GM19438 (cell line): ENCODE results near the gene PRKG1.
"Not testable (repeated sequence)": the region's sequence is repeated elsewhere in the genome, so short reads cannot be mapped to it uniquely, and the experiment has no call there.

Source experiments
- ATAC-seq: cut with Tn5 transposase; IDR thresholded peaks from one replicate; pipeline ENCODE4 v1.9.1; 2021; ENCODE audit warnings: low read depth; ENCODE audit not compliant: unreplicated experiment

PRKG1 gene

DNA sequence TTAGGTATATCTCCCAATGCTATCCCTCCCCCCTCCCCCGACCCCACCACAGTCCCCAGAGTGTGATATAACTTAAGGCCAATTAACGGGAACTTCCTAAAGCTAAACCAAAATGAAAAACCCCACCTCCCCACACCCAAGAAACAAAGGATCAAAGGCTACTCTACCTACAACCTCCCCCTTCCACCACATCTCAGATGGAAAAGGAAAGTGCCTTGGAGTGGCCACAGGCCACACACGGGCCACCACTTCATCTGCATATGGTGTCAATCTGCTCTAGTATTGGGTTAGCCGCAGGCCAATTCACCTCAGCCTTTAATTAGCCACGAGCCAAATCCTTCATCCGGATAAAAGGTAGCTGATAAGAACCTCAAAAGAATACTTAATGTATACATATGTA lies 605.6 kb downstream of the PRKG1 start:
- no peak for ATAC-seq

DNA sequence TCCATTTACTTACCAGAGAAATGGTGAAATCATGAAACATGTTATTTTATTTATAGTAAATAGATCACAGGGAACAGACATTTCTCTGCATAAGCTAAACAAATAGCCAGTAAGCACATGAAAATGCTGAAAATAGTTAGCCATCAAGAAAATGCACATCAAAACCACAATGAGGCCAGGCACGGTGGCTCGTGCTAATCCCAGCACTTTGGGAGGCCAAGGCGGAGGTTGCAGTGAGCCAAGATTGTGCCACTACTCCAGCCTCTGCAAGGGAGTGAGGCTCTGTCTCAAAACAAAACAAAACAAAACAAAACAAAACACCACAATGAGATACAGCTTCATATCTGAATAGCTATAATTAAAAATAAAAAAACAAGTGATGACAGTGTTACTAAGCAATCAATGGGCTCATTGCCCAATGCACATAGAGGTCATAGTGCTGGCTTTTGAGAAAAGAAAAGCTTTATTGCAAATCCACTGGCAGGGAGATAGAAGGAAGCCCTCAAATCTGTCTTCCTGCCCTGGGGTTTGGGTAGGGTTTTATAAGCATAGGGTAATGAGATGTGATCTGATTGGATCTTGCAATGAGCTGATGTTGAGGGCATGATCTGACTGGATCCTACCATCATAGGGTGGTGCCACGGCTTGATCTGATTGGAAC lies 608.9 kb downstream of the PRKG1 start:
- no peak for ATAC-seq

DNA sequence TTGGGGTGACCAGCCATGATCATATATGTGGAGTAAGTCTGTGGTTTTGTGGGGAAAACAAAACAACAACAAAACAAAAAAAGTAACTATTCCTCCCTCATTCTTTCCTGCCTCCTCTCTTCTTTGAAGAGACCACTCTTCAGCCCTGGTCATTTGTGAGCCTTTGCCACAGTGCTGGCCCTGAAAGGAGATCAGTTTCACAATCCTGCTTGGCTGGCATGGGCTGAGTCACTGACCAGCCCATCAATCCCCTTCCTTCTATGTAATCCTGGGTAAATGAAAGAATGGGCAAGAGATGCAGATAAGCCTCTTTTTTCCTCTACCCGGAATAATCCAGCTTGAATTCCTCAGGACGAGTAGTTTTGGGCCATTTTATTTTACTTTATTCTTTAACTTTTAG lies 611.5 kb downstream of the PRKG1 start:
- no peak for ATAC-seq

DNA sequence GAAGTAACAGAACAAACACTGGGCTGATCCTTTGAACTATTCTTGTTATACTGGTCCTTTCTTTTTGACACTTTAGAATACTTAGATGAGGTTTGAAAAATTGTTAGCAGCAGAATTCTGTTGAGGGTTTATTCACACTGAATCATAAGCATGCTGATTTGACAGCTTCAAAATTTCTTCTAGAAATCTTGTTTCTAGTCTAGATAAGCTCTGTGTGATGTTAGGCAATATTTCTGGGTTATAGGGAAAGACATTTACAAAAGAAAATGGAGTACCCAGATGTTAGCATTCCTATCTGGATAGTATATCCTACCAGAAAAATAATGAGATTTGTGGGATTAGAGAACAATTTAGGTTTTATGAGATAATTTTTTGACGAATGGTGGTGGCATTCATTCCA lies 613.0 kb downstream of the PRKG1 start:
- no peak for ATAC-seq

DNA sequence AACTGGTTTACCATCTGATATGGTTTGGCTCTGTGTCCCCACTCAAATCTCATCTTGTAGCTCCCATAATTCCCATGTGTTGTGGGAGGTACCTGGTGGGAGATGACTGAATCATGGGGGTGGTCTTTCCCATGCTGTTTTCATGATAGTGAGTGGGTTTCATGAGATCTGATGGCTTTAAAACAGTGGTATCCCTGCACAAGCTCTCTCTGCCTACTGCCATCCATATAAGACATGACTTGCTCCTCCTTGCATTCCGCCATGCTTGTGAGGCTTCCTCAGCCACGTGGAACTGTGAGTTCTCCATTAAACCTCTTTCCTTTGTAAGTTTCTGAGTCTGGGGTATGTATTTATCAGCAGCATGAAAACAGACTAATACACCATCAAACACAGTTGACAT lies 614.5 kb downstream of the PRKG1 start:
- ATAC-seq, result not testable (repeated sequence)

DNA sequence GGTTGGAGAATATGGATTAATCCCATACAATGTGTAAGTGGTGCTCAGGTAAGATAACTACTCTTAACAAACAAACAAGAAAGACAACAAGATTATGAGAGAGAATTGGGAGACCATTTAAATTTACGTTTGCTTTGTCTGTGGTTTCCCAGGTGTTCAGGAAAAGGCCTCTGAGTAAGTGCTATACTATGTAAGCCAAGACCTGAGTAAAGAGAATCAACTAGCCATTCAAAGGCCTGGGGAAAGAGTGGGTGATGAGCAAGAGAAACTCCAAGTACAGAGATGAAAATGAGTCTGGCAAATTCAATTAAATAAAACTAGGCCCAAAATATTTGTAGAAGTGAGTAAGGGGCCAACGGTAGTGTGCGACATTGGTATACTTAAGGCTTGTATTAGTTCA lies 615.2 kb downstream of the PRKG1 start:
- no peak for ATAC-seq

DNA sequence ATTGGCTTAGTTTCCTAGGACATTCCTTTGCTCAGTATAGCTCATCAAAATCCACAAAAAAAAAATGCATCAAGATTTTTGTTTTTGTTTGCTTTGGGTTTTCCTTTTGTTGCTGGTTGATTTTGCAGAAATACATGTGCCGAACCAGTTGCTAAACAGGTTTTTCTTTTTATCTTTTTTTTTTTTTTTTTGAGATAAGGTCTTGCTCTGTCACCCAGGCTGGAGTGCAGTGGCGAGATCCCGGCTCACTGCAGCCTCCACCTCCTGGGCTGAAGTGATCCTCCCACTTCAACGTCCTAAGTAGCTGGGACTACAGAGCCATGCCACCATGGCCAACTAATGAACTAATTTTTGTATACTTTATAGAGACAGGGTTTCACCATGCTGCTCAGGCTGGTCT lies 616.8 kb downstream of the PRKG1 start:
- ATAC-seq, result no peak

DNA sequence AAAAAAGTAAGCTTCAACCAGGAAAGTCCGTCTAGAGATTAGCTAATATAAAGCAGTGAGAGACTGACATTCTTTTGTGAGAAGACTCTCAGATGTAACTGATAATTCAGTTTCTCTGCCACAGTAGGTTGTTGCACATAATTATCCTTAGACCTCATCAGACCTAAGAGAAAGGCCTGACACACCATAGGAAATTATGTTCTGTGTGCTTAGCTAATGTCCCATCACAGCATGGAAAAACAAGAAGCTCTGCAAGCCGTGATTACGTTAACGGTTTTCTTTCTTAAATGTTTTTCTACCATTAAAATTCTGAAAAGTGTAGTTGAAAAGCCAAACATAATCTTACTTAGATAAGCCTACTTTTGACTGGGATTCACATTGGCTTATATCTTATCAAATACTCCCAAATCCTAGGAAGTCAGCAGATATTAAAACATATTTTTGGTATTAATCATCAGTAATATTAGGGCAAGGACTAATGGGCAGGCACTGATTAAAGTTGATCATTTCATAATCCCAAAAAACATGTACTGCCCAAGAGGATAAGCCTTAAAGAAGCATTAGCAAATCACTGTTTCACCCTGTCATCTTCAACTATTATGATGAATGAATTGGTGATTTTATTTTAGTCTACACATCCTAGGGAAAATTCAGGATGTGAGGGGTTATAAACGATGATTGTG lies 619.9 kb downstream of the PRKG1 start:
- ATAC-seq, result no peak

DNA sequence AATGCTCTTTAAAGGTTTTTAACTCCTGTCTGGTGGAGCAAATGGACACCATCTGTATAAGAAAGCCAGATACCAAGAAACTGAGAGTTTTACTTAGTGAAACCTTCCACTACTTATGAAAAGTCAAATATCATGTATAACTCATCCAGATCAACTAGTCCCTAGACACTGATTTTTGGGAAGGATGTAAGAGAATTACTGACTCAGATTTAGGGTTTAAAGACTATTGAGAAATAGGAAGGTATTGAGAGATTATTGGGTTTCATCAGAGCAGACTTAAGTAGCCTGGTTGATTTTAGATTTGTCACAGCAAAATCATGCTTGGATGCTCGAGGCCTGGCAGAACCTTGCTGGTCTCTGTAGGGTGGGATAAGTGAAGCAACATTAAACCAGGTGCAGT lies 622.0 kb downstream of the PRKG1 start:
- ATAC-seq, result no peak

DNA sequence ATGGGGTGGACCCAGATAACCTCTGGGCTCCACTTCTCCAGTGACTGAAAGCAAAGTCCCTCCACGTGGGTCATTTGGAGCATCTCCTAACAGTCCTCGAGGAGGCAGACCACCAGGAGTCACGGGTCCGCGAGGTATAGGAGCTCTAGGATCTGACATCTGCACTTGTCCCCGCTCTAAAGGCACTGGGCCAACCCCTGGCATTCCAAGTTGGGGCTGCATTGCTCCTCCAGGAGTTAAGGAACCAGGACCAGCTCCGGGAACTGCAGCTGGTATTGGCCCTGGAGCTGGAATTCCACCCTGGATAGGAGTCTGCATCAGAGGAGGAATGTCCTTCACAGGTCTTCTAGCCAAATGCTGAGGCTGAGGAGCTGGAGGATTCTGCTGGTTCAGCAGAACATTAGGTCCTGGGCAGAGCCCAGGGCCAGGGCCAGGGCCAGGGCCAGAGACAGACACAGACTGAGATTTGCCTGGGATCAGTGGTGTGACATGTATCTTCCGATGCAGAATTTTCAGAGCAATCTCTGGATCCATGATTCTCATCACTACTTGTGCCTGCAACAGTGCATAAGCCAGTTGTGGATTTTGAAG lies 624.3 kb downstream of the PRKG1 start:
- no peak for ATAC-seq

DNA sequence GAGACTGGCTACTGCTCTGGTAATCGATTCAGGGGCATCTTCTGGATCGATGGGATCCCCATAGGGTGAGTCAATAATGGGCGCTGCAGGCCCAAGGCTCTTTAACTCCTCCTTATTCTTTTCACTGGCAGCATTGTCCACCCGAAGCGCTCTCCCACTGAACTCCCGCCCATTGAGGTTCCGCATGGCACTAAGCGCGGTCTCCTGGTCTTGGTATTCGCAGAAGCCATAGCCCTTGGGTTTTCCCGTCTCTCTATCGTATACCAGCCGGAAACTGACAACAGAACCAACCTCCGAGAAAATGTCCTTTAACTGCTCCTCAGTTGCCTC lies 624.8 kb downstream of the PRKG1 start:
- peak; percentile 31 for ATAC-seq

DNA sequence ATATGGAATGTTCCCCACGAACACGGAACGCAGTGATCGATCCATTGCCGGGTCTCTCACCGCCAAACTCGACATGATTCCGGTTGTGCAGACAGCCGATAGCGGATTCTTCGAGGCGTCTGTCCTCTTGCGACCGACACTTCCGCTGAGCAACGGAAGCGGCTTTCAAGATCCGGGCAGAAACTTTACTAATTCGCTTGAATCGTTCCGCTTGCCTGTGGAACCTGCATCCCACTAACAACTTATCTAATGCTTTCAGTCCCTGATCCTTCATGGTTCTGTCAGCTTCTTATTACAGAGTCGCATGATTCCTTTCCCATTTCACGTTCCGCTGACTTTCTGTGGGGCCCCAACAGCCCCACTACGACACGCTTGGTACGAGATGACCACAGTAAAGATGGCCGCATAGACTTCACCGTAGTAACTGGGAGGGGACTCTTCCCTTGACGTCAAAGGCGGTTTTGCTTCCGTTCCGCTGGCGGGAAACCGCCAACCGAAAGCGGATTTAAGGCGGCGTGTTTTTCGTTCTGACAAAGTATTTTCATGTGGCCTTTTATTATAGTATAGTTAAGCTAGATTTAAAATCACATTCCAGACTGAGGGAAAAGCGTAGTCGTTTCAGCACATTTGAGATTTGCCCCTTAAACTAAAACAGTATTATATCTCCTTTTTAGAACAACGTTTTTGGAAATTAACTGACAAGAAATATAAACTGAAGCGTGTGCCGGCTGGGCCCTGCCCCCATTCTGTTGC lies 625.4 kb downstream of the PRKG1 start, which contains the start of gene CSTF2T:
Gene CSTF2T, minus strand, starts transcription at position 121 of the 753 bp plus-strand sequence. Its CDS starts 46 bp downstream, at position 75.
- ATAC-seq, result peak; percentile 90

DNA sequence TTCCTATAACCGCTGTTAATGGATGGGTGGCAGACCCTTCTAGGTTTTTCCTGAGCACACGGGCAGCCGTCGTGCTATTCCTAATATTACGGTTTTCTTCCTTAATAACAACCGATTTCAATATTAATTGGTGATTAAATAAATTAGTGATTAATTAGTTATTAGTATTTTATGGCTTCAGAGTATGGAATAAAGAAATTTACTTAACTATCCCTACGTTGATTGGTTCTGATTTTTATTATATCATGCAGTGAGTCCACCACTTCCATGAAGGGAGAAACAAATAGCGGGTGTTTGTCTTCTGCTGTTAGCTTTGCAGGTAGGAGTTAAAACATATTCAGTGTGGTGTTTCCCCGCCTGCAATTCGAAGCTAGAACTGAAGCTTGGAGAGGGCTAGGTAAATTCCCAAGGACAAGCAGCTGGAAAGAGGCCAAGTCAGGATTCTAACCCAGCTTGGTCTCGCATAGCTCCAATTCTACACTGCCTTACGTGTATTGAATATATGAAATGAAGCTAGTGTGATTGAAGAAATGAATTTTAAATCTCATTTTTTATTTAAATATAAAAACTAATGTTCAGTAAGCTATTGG lies 626.0 kb downstream of the PRKG1 start:
- ATAC-seq, result no peak

DNA sequence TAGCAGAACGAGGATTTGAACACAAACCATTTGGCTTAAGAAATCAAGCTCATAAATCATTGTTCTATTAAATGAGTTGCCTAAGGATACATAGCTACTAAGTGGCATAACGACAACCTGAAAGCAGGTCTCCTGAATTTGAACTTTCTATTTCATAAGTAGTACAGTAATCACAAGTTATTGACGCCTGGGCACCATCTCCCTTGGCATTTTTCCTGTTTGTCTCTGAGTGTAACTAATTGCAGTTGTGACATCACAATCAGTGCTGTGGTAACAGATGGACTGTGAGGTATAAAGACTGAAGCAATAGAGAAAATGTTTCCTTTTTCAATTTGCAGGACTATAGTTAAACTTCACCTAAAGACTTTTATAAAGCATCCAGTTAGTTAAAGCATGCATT lies 631.5 kb downstream of the PRKG1 start:
- ATAC-seq, result no peak

DNA sequence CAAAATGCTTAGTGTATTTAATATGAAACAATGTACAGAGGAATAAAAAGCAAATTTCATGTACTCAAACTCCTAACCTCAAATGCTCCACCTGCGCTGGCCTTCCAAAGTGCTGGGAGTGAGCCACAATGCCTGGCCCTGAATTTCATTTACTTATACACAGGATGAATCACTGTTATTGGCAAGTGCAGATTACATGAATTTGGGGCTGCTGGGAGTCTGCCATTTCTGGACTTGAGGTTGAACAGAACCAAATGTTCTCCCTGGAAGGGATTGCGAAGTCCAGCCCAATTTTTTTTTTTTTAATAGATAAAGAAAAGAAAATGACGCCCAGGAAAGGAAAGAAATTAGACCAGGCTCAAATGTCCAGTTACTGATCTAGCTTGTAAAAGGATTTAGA lies 631.9 kb downstream of the PRKG1 start:
- ATAC-seq, result no peak

DNA sequence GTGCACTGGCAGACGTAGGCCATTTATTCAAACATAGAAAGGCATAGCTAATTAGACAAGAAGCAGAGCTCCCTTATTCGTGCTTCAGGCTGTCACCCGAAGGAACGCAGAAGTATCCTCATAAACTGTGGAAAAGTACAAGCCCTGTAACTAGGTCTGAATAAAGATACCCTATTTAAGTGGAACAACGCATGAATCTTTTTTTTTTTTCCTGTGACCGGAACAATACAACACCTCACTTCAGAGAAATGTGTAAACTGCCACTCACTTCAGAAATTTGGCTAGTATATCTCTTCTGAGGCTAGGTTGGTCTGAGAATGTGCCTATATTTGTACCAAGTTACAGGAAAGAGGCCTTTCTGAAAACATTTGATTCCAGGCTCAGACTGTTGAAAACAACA lies 633.1 kb downstream of the PRKG1 start:
- ATAC-seq, result no peak

DNA sequence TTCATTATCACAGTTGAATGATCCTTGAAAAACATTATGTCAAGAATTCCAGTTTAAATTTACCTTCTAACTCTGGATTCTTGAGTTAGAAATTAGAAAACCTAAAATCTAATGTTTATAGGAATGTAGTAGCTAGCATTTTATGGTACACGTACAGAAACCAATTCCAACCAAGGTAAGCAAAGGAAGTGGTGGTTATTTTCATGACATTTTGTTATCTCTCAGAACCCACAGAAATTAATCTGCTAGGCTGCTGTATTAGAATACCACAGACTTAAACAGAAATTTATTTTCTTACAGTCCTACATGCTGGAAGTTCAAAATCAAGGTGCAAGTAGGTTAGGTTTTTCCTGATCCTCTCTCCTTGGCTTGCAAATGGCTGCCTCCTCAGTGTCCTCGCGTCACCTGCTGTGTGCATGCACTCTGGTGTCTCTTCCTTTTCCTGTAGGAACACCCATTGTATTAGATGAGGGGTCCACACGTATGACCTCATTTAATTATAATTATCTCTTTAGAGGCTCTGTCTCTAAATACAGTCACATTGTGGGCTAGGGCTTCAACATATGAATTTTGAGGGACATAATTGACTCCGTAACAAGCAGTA lies 633.6 kb downstream of the PRKG1 start:
- no peak for ATAC-seq

DNA sequence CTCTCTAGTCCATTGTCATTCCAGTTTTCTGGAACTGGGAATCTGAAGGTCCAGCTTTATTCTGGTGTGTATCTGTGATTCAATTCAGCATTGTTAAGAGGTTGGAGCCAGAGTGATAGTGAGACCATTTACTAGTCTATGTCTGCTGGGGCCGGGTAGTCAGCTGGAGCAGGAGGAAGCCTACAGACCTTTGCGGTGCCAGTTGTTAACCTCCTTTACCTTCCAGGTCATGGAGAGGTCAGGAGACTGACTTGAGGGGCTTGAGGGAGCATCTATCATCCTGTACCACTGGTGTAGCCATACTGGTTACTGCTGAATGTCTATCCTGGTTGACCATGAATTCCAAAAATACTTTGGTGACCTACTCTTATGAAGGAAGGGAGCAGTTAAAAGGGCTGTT lies 634.3 kb downstream of the PRKG1 start:
- no peak for ATAC-seq

DNA sequence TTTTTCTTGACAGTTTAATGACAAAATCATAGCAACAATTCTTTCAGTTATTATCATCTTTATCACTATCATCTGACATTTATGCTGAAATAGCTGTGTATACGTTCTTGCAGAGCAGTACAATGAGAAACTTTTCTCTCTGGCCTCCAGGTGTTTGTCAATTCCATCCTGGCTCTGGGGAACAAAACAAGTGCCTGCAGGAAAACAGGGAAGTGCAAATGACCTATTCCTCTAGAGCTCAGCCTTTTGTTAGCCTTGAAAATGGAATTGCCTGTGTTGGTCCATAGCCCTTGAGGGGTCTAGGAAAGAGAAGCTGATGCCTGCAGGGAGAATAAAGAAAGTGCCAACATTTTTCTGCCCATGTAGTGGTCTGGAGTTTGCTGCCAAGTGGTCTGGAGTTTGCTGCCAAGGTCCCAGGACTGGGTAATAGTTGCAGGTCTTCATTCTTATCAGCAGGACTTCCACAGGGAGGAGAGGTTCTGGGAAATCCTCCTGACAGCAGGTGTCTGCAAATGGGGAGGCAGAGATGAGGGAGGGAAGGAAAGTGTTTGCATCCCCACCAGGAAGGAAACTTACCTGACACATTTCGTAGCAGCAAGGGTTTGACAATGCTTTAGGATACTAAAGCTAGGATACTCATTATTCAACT lies 635.2 kb downstream of the PRKG1 start:
- no peak for ATAC-seq

DNA sequence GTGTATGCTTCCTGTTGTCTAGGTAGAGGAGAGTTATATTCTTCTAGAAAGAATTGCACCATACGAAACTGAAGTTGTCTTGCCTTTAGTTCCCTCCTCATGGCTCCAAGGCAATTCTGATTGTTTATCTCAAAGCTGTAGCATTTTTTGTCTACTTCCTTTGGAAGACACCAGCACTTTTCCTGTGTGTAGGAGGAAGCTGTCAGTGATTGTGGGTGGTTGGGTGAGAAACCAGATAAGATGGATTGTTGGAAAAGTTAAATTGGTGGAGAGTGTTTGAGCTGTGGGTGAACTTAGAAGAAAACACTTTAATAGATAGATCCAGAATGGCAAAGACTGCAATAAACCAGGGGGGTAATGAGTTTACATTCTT lies 637.2 kb downstream of the PRKG1 start:
- ATAC-seq, result no peak
